Measurements from ENCODE around the gene PARD3.
"Not testable (repeated sequence)": the region's sequence is repeated elsewhere in the genome, so short reads cannot be mapped to it uniquely, and the experiment has no call there.

The PARD3 gene

GRCh38 chr10:34360984-34361383 lies 454.1 kb downstream of the PARD3 start:
- no peak for DNase-seq

GRCh38 chr10:34359435-34359813 lies 455.7 kb downstream of the PARD3 start:
- DNase-seq = no peak

GRCh38 chr10:34358729-34359434 lies 456.2 kb downstream of the PARD3 start:
- DNase-seq = no peak

GRCh38 chr10:34356463-34356862 lies 458.6 kb downstream of the PARD3 start:
- DNase-seq = no peak

GRCh38 chr10:34353530-34353929 lies 461.6 kb downstream of the PARD3 start:
- not testable (repeated sequence) for DNase-seq

GRCh38 chr10:34352599-34353204 lies 462.4 kb downstream of the PARD3 start:
- DNase-seq = not testable (repeated sequence)

- DNase-seq = no peak
These were observed 463.9 kb downstream of the PARD3 start for GRCh38 chr10:34351161-34351560.

- DNase-seq = no peak
These were observed 466.1 kb downstream of the PARD3 start for GRCh38 chr10:34348917-34349485.

- DNase-seq = no peak
These were observed 467.1 kb downstream of the PARD3 start for GRCh38 chr10:34348021-34348420.

GRCh38 chr10:34347131-34347530 lies 468.0 kb downstream of the PARD3 start:
- no peak for DNase-seq

- DNase-seq = no peak
These were observed 468.5 kb downstream of the PARD3 start for GRCh38 chr10:34346516-34347100.

GRCh38 chr10:34345383-34345782 lies 469.7 kb downstream of the PARD3 start:
- no peak for DNase-seq

GRCh38 chr10:34343764-34344163 lies 471.3 kb downstream of the PARD3 start:
- DNase-seq = no peak

- DNase-seq = no peak
These were observed 473.6 kb downstream of the PARD3 start for GRCh38 chr10:34341473-34341872.

GRCh38 chr10:34340934-34341333 lies 474.2 kb downstream of the PARD3 start:
- DNase-seq = no peak

- no peak for DNase-seq
These were observed 475.1 kb downstream of the PARD3 start for GRCh38 chr10:34339816-34340553.

- DNase-seq = no peak
These were observed 477.2 kb downstream of the PARD3 start for GRCh38 chr10:34337917-34338316.

- no peak for DNase-seq
These were observed 479.0 kb downstream of the PARD3 start for GRCh38 chr10:34335960-34336690.

GRCh38 chr10:34334908-34335307 lies 480.2 kb downstream of the PARD3 start:
- no peak for DNase-seq

GRCh38 chr10:34333513-34333912 lies 481.6 kb downstream of the PARD3 start:
- no peak for DNase-seq

- DNase-seq = no peak
These were observed 487.9 kb downstream of the PARD3 start for GRCh38 chr10:34327184-34327583.

GRCh38 chr10:34323192-34323591 lies 491.9 kb downstream of the PARD3 start:
- no peak for DNase-seq

GRCh38 chr10:34320265-34320664 lies 494.8 kb downstream of the PARD3 start:
- DNase-seq = peak; percentile 73
